Measurements from ENCODE around the gene NTSR1.
A peak's percentile ranks its signal among the peaks of the same experiment; 100 is the strongest.

The NTSR1 gene

GRCh38 chr20:62708591-62709536, at the start of gene NTSR1:
TSS of gene NTSR1 (plus strand) at chr20:62708836. CDS start at chr20:62709208, 372 bp downstream.
- no peak for DNase-seq

- no peak for DNase-seq
Observed at GRCh38 chr20:62659488-62660239, 49.0 kb upstream of the NTSR1 start.

GRCh38 chr20:62660240-62660615, 48.4 kb upstream of the NTSR1 start:
- no peak for DNase-seq

GRCh38 chr20:62660768-62661167, 47.9 kb upstream of the NTSR1 start:
- no peak for DNase-seq

GRCh38 chr20:62661647-62662046, 47.0 kb upstream of the NTSR1 start:
- no peak for DNase-seq

- no peak for DNase-seq
Observed at GRCh38 chr20:62662422-62662821, 46.2 kb upstream of the NTSR1 start.

- DNase-seq: no peak
Observed at GRCh38 chr20:62663145-62664018, 45.3 kb upstream of the NTSR1 start.

GRCh38 chr20:62664019-62664971, 44.3 kb upstream of the NTSR1 start:
- no peak for DNase-seq

- no peak for DNase-seq
Observed at GRCh38 chr20:62665153-62665754, 43.4 kb upstream of the NTSR1 start.

GRCh38 chr20:62665826-62666735, 42.6 kb upstream of the NTSR1 start:
- no peak for DNase-seq

- no peak for DNase-seq
Observed at GRCh38 chr20:62666736-62667529, 41.7 kb upstream of the NTSR1 start.

- no peak for DNase-seq
Observed at GRCh38 chr20:62667530-62668440, 40.9 kb upstream of the NTSR1 start.

- DNase-seq: peak; percentile 59
Observed at GRCh38 chr20:62668441-62669027, 40.1 kb upstream of the NTSR1 start.

GRCh38 chr20:62669249-62669648, 39.4 kb upstream of the NTSR1 start:
- no peak for DNase-seq

- DNase-seq: no peak
Observed at GRCh38 chr20:62670156-62670555, 38.5 kb upstream of the NTSR1 start.

GRCh38 chr20:62670998-62671397, 37.6 kb upstream of the NTSR1 start:
- DNase-seq: no peak

- no peak for DNase-seq
Observed at GRCh38 chr20:62671765-62672164, 36.9 kb upstream of the NTSR1 start.

- no peak for DNase-seq
Observed at GRCh38 chr20:62674370-62674769, 34.3 kb upstream of the NTSR1 start.

Data from CD4-positive, alpha-beta T cell treated with Interleukin-21 for 1 hour (primary cell).